ENCODE measurements around the gene C17orf67. TPM values are rescaled to one million over a fixed set of nuclear protein-coding genes. Genes with fewer than 3 reads are reported as not detected.

C17orf67 gene
- total RNA-seq, 1 experiment from 2014 or later: 1.0 TPM

GRCh38 chr17:56845934-56846333, 12.2 kb upstream of the C17orf67 start:
- H2BK12ac ChIP-seq (ENCODE audit: insufficient read length, low read depth, low read length): no peak overlapping the region
- WGBS (ENCODE audit: extremely low coverage, insufficient read length, low lambda C conversion rate): no CpG with 5 or more reads among the region's 1 CpG

More at GRCh38 chr17:56845934-56846333, 12.2 kb upstream of the C17orf67 start:
- Histone ChIP-seq H3K23me2 (ENCODE audit: insufficient read length, low read depth, low read length, poor library complexity, severe bottlenecking) (peaks cover 2% of the 10 kb centered on the region), H3K79me1 (ENCODE audit: insufficient read depth, low read depth, low read length, poor library complexity, severe bottlenecking) (no peaks in the 10 kb centered on the region), H3K14ac (ENCODE audit: insufficient read depth, low read length) (no peak overlapping the region), H3K79me2 (ENCODE audit: insufficient read depth, low read length) (no peaks in the 10 kb centered on the region), H3K27ac (ENCODE audit: insufficient read length, low read depth, low read length) (no peak overlapping the region), H2AK5ac (ENCODE audit: insufficient read length, low read length) (no peak overlapping the region), H3K4me2 (ENCODE audit: insufficient read depth, insufficient read length, low read length) (no peak overlapping the region), H4K5ac (ENCODE audit: insufficient read length, low read depth, low read length) (no peak overlapping the region), H4K91ac (ENCODE audit: insufficient read length, low read depth, low read length) (no peak overlapping the region), H3K9ac (ENCODE audit: extremely low read depth, insufficient read length, low read length) (no peak overlapping the region), H3K27me3 (ENCODE audit: insufficient read depth, low read length) (no peaks in the 10 kb centered on the region), H3K56ac (ENCODE audit: insufficient read length, low read depth, low read length) (no peak overlapping the region), H2AFZ (ENCODE audit: low read length) (no peak overlapping the region), H3K9me3 (ENCODE audit: control insufficient read depth, low read depth, low read length) (no peaks in the 10 kb centered on the region), H2BK120ac (ENCODE audit: low read depth, low read length, poor library complexity, severe bottlenecking) (no peak overlapping the region), H2BK15ac (ENCODE audit: low read depth, low read length) (no peak overlapping the region), H3K18ac (ENCODE audit: insufficient read length, low read depth, low read length) (no peak overlapping the region), H2BK5ac (ENCODE audit: insufficient read length, low read length) (no peak overlapping the region), H2BK20ac (ENCODE audit: low read depth, low read length, poor library complexity, severe bottlenecking) (no peak overlapping the region), H4K20me1 (ENCODE audit: control insufficient read depth, insufficient read depth, insufficient read length) (no peaks in the 10 kb centered on the region), H4K8ac (replicated peaks; ENCODE audit: insufficient read length, low read depth, low read length) (no peak overlapping the region), H3K4me1 (ENCODE audit: insufficient read depth, low read length) (no peaks in the 10 kb centered on the region), H3K4ac (ENCODE audit: low read depth, low read length) (no peak overlapping the region), H3K23ac (ENCODE audit: insufficient read length, low read depth, low read length) (no peak overlapping the region), H3T11ph (ENCODE audit: low read length) (no peak overlapping the region)
- H3K4me1 Mint-ChIP-seq: no peaks in the 10 kb centered on the region
- no peak overlapping the region for H3K4me3 Mint-ChIP-seq
- TF ChIP-seq, protein P1, sequence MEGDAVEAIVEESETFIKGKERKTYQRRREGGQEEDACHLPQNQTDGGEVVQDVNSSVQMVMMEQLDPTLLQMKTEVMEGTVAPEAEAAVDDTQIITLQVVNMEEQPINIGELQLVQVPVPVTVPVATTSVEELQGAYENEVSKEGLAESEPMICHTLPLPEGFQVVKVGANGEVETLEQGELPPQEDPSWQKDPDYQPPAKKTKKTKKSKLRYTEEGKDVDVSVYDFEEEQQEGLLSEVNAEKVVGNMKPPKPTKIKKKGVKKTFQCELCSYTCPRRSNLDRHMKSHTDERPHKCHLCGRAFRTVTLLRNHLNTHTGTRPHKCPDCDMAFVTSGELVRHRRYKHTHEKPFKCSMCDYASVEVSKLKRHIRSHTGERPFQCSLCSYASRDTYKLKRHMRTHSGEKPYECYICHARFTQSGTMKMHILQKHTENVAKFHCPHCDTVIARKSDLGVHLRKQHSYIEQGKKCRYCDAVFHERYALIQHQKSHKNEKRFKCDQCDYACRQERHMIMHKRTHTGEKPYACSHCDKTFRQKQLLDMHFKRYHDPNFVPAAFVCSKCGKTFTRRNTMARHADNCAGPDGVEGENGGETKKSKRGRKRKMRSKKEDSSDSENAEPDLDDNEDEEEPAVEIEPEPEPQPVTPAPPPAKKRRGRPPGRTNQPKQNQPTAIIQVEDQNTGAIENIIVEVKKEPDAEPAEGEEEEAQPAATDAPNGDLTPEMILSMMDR (conservative IDR thresholded peaks at IDR 0.05): no peak
- H3K27me3 Mint-ChIP-seq (ENCODE audit: low read depth): no peaks in the 10 kb centered on the region
- H3K9me3 Mint-ChIP-seq: no peaks in the 10 kb centered on the region
- no peak for DNase-seq
- peaks cover 2 to 7% (median 4%) of the 10 kb centered on the region in 3 experiments; a peak in 4 of 7 replicates for H3K36me3 Mint-ChIP-seq (ENCODE audit: insufficient read depth in 1 of 3, low read depth in 3 of 3)
- no peak overlapping the region for H3K27ac Mint-ChIP-seq

Data from H9 (cell line).